Panc1 (cell line): ENCODE results near the gene STAC. TPM values are rescaled to one million over a fixed set of nuclear protein-coding genes. Genes with fewer than 3 reads are reported as not detected.

Experiments used
- ATAC-seq: fragments of 200-7000 bp; cut with Tn5 transposase; 2 replicates; pipeline ENCODE4 v1.9.1; 2020; ENCODE audit warnings: mild to moderate bottlenecking, moderate library complexity
- BruUV-seq: library from RNA; stranded (reverse); fragments of 400-500 nt; replicated peaks from 2 replicates; lab custom pipeline; 2021; lab: Mats Ljungman, UMichigan
- CTCF ChIA-PET: fragments of 300-600 bp; sonication (Branson Sonifier 250); formaldehyde crosslinking; loops from one replicate; lab custom pipeline; 2022; ENCODE audit warnings: antibody characterized with exemption; lab: Charles Lee
- POLR2A ChIA-PET: fragments of 300-600 bp; sonication (Branson Sonifier 250); formaldehyde crosslinking; loops from one replicate; lab custom pipeline; 2022; ENCODE audit warnings: antibody characterized with exemption; lab: Charles Lee
- DNase-seq: peaks from one replicate; pipeline ENCODE4 v3.0.0-alpha.2; 2010; ENCODE audit warnings: low read depth, low spot score
- H3K27ac ChIP-seq: 2 replicates; pipeline ENCODE4 v1.5.1; 2011; ENCODE audit warnings: mild to moderate bottlenecking, low read length, inconsistent platforms
- H3K27me3 ChIP-seq: fragments of 200-500 bp; sonication (Bioruptor generic); 2 replicates; pipeline ENCODE4 v1.6.0; 2014; ENCODE audit warnings: low read length, inconsistent platforms; ENCODE audit not compliant: control insufficient read depth, insufficient read depth
- H3K36me3 ChIP-seq: fragments of 200-500 bp; sonication (Bioruptor generic); 2 replicates; pipeline ENCODE4 v1.5.1; 2014; ENCODE audit warnings: inconsistent platforms, mild to moderate bottlenecking, low read length, moderate library complexity; ENCODE audit not compliant: control insufficient read depth, insufficient read depth
- H3K4me1 ChIP-seq: 2 replicates; pipeline ENCODE4 v1.5.1; 2011; ENCODE audit warnings: inconsistent platforms, mild to moderate bottlenecking, low read length, moderate library complexity; ENCODE audit not compliant: control insufficient read depth, insufficient read depth
- H3K4me3 ChIP-seq, 2 experiments: 2 replicates each; pipeline ENCODE4 v1.5.1; 2011 to 2012; ENCODE audit warnings: low read depth in 2 of 2, low read length in 2 of 2, mild to moderate bottlenecking in 2 of 2, inconsistent platforms in 1 of 2, moderate library complexity in 1 of 2
- H3K9me3 ChIP-seq: fragments of 200-500 bp; sonication (Bioruptor generic); 2 replicates; pipeline ENCODE4 v1.5.1; 2014; ENCODE audit warnings: low read depth, mild to moderate bottlenecking, inconsistent platforms, low read length, moderate library complexity; ENCODE audit not compliant: control insufficient read depth, insufficient read depth
- CTCF ChIP-seq: fragments of 450-650 bp; IDR thresholded peaks from 2 replicates; pipeline ENCODE4 v1.5.1; 2017; ENCODE audit warnings: mild to moderate bottlenecking
- POLR2AphosphoS5 ChIP-seq: IDR thresholded peaks from 2 replicates; pipeline ENCODE4 v1.6.1; 2012; ENCODE audit warnings: mild to moderate bottlenecking, low read depth, low read length, moderate library complexity
- SIN3A ChIP-seq: IDR thresholded peaks from 2 replicates; pipeline ENCODE4 v1.6.1; 2012; ENCODE audit warnings: low read depth, mild to moderate bottlenecking, low read length, moderate library complexity, borderline replicate concordance; ENCODE audit not compliant: insufficient read depth
- TCF7L2 ChIP-seq: IDR thresholded peaks from 2 replicates; pipeline ENCODE4 v1.6.1; 2011; ENCODE audit warnings: mild to moderate bottlenecking, low read depth, low read length, inconsistent platforms
- in situ Hi-C: cut with HindIII; loops from 2 replicates; pipeline ENCODE4 v1.10.0; 2016; ENCODE audit warnings: low sequenced_read_pairs, low pct_unique_long_range_greater_than_20kb
- intact Hi-C: fragments of 100-400 bp; cut with micrococcal nuclease; formaldehyde crosslinking; loops from one replicate; pipeline ENCODE4 v1.10.0; 2022; ENCODE audit not compliant: unreplicated experiment
- total RNA-seq: library from RNA; stranded (reverse); gene quantifications from one replicate; pipeline ENCODE4 v1.2.1, GENCODE V29; 2021; ENCODE audit not compliant: unreplicated experiment
- TF ChIP-seq, protein P1 (sequence below), 2 experiments: IDR thresholded peaks; 2 replicates each; pipeline ENCODE4 v1.6.1; 2011 to 2012; ENCODE audit warnings: low read depth in 2 of 2, control low read depth in 1 of 2, low read length in 1 of 2, mild to moderate bottlenecking in 1 of 2, moderate library complexity in 1 of 2; ENCODE audit not compliant: insufficient read depth in 1 of 2

STAC gene
- total RNA-seq, 1 experiment from 2014 or later = 18.8 TPM

GRCh38 chr3:36409862-36410261 lies 29.6 kb downstream of the STAC start:
- Histone ChIP-seq H3K9me3 (no peaks in the 10 kb centered on the region), H3K36me3 (no peaks in the 10 kb centered on the region), H3K27ac (no peak overlapping the region), H3K27me3 (no peaks in the 10 kb centered on the region), H3K4me1 (no peaks in the 10 kb centered on the region), H3K4me3 (no peak overlapping the region)
- intact Hi-C loops (no loop called here), in situ Hi-C loops (no loop called here)
- TF ChIP-seq SIN3A (no peak), POLR2AphosphoS5 (no peak), CTCF (no peak), TCF7L2 (no peak)
- TF ChIP-seq, protein P1, sequence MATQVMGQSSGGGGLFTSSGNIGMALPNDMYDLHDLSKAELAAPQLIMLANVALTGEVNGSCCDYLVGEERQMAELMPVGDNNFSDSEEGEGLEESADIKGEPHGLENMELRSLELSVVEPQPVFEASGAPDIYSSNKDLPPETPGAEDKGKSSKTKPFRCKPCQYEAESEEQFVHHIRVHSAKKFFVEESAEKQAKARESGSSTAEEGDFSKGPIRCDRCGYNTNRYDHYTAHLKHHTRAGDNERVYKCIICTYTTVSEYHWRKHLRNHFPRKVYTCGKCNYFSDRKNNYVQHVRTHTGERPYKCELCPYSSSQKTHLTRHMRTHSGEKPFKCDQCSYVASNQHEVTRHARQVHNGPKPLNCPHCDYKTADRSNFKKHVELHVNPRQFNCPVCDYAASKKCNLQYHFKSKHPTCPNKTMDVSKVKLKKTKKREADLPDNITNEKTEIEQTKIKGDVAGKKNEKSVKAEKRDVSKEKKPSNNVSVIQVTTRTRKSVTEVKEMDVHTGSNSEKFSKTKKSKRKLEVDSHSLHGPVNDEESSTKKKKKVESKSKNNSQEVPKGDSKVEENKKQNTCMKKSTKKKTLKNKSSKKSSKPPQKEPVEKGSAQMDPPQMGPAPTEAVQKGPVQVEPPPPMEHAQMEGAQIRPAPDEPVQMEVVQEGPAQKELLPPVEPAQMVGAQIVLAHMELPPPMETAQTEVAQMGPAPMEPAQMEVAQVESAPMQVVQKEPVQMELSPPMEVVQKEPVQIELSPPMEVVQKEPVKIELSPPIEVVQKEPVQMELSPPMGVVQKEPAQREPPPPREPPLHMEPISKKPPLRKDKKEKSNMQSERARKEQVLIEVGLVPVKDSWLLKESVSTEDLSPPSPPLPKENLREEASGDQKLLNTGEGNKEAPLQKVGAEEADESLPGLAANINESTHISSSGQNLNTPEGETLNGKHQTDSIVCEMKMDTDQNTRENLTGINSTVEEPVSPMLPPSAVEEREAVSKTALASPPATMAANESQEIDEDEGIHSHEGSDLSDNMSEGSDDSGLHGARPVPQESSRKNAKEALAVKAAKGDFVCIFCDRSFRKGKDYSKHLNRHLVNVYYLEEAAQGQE (IDR thresholded peaks at IDR 0.05; ENCODE audit: insufficient read depth in 1 of 2, low read depth in 2 of 2, low read length in 1 of 2) = no peak
- ChIA-PET POLR2A (no interaction called here), CTCF (no interaction called here)
- BruUV-seq = no TSS peak
- DNase-seq (no peak), ATAC-seq (no peak)

GRCh38 chr3:36411587-36411986 lies 31.3 kb downstream of the STAC start:
- no peaks in the 10 kb centered on the region for H3K27me3 ChIP-seq
- intact Hi-C loops = no loop called here
- ATAC-seq (no peak), DNase-seq (no peak)
- H3K9me3 ChIP-seq = no peaks in the 10 kb centered on the region
- no peak overlapping the region for H3K27ac ChIP-seq
- TF ChIP-seq CTCF (no peak), TCF7L2 (no peak), POLR2AphosphoS5 (no peak), SIN3A (no peak)
- TF ChIP-seq, protein P1 (IDR thresholded peaks at IDR 0.05; ENCODE audit: insufficient read depth in 1 of 2, low read depth in 2 of 2, low read length in 1 of 2) = no peak
- in situ Hi-C loops = no loop called here
- ChIA-PET POLR2A (no interaction called here), CTCF (no interaction called here)
- BruUV-seq = no TSS peak
- H3K4me1 ChIP-seq = no peaks in the 10 kb centered on the region
- H3K36me3 ChIP-seq = no peaks in the 10 kb centered on the region
- H3K4me3 ChIP-seq = no peak overlapping the region
